NCI-H1436 (cell line): ENCODE results near the gene CNTNAP1.

Source experiments
- DNase-seq: peaks from one replicate; lab custom pipeline; 2025; lab: John Stamatoyannopoulos, UW

Gene CNTNAP1

DNA sequence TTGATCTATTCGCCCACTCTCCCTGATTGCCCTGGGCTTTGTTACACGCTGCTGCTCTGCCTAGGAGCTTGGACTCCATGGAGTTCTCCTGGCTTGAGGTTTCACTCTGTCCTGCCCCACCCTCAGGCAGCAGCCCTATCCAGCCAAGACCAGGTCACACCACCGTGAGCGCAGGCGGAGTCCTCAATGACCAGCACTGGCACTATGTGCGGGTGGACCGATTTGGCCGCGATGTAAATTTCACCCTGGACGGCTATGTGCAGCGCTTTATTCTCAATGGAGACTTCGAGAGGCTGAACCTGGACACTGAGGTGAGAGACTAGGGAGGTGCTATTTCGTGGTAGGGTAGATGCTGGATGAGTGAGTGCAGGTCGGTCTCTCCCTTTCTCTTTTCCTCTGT is 3.5 kb downstream of the CNTNAP1 start:
- no peak for DNase-seq

- DNase-seq: no peak
These were observed 4.3 kb downstream of the CNTNAP1 start for GRCh38 chr17:42686520-42687128.

DNA sequence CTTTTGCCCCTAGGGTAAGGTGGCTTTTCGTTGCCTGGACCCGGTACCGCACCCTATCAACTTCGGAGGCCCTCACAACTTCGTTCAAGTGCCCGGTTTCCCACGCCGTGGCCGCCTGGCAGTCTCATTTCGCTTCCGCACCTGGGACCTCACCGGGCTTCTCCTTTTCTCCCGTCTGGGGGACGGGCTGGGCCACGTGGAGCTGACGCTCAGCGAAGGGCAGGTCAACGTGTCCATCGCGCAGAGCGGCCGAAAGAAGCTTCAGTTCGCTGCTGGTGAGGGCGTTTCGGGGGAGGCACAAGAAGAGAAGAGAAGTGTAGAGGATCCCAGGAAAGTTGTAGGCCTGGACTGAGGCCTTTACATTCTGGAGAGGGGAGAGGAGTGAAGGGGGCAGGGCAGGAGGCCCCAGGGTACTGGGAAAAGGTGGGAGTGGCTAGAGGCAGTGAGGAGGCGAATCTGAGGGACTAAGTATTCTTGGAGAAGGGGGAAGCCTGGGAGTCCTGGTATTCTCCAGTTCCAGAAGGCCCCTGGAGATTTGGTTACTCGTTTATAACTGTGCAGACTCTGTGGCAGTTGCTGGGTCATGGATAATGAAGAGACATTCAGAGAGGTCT is 5.5 kb downstream of the CNTNAP1 start:
- DNase-seq: no peak

- no peak for DNase-seq
These were observed 8.3 kb downstream of the CNTNAP1 start for GRCh38 chr17:42690596-42690995.

- DNase-seq: no peak
These were observed 8.8 kb downstream of the CNTNAP1 start for GRCh38 chr17:42691021-42691545.

DNA sequence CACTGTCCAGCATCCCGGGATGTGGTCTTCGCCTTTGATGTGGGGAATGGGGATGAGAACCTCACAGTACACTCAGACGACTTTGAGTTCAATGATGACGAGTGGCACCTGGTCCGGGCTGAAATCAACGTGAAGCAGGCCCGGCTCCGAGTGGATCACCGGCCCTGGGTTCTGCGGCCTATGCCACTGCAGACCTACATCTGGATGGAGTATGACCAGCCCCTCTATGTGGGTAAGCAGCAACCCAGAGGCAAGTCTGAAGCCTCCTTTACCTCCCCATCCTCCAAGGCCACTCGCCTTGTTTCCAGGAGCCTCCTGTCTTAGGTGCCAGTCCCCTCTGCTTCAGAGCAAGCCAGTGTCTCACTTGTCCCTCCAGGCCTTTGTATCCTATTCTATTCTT is 10.2 kb downstream of the CNTNAP1 start:
- DNase-seq: no peak

DNA sequence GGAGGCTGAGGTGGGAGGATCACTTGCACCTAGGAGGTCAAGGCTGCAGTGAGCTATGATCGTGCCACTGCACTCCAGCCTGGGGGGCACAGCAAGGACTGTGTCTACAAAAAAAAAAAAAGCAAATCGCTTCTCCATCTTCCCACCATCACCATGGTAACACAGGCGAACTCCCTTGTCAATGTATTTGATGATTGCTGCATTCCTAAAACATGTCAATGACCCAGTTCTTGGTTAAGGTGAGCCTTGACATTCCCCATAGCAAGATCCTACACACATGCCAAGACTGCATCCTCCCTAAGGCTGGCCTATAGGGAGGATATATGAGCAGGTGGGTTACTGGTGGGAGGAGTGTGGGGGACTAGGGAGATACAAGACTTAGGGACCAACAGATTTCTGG is 12.2 kb downstream of the CNTNAP1 start:
- no peak for DNase-seq

GRCh38 chr17:42695500-42695899 is 13.2 kb downstream of the CNTNAP1 start:
- DNase-seq: no peak

GRCh38 chr17:42697108-42697811 is 14.9 kb downstream of the CNTNAP1 start:
- no peak for DNase-seq

DNA sequence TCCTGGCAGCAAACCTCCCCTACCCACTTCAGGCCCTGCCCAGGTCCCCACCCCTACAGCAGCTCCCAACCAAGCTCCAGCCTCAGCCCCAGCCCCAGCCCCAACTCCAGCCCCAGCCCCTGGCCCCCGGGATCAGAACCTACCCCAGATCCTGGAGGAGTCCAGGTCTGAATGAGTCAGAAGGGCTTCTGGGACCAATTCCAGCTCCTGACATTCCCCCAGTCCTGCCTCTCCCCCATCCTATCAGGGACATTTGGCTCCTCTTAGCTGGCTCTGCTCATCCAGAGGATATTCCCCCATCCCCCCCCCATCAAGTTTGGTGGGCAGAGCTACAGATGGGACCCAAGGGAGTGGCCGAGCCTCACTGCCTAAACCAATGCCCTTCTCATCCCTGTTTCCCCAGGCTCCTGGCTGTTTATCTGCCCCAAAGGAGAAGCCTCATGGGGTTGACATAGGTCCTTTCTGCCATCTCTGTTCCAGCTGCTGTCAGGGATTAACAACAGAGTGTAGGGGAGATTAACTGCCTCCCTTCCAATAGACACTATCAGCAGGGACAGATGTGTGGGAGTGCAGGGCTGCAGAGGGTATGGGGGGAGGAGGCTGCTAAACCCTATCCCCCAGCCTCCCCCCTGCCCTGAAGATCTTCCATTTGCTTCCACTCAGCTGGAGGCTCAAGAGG is 16.5 kb downstream of the CNTNAP1 start:
- no peak for DNase-seq

DNA sequence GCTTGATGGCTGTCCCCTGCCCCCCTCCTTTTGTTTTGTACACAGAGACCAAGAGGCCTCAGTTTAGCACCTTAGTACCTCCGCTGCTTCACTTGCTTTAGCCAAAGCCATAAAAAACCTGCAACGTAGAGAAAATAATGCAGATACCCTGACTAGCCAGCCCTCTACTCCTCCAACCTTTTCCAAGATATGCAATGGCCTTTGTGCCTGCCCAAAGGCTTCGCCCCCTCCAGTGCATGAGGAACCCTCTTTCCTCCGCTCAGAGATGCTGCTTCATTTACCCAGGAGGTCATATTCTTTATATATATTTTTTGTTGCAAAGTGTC is 17.0 kb downstream of the CNTNAP1 start:
- no peak for DNase-seq

DNA sequence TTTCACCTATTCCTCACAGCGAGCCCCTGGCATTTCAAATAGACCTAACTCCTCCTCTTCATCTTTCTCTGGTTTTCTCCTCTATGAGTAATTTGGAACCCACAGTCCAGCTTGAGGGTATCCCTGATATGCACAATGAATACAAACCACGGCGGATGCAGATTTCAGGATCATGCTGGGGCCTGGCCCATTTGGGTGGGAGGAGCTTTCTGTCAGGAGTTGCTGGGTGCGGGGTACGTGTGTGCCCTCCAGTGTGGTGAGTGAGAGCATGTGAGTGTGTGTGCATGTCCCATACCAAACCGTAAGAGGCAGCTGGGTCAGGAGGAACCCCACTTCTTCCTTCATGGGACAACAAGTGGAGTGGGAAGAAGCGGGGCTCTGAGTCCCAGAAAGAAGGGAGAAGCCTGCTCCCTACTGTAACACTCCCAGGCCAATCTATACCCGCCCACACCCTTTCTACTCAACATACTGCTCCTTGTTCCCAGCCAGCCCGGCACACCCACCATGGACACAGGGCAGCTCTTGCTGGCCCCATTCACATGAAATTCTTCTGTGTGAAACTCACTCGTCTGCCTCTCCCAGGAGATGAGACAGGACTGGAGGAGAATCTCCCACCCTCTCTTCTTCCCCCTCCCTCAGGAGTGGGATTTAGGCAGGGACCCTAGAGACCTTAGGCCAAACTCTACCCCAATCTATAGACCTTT is 18.4 kb downstream of the CNTNAP1 start:
- DNase-seq: no peak

DNA sequence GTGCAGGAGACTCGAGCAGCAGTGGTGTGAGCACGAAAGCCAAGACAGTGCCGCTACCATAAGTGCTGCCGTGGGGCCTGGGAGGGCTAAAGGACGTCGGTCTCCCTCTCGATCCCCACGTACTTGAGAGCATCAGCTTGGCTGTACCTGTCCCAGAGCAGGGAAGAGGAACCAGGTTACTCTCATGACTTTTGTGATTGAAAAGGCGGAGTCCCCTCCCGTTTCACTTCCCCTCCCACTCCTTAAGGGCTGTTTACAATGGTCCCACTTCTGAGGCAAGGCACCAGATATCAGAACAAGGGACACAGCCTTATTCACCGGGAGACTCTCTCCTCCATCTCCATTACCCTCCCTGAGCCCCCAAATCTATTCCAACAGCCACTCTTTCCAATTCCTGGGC is 20.1 kb downstream of the CNTNAP1 start:
- no peak for DNase-seq

- DNase-seq: no peak
These were observed 22.1 kb downstream of the CNTNAP1 start for GRCh38 chr17:42704490-42704836.

DNA sequence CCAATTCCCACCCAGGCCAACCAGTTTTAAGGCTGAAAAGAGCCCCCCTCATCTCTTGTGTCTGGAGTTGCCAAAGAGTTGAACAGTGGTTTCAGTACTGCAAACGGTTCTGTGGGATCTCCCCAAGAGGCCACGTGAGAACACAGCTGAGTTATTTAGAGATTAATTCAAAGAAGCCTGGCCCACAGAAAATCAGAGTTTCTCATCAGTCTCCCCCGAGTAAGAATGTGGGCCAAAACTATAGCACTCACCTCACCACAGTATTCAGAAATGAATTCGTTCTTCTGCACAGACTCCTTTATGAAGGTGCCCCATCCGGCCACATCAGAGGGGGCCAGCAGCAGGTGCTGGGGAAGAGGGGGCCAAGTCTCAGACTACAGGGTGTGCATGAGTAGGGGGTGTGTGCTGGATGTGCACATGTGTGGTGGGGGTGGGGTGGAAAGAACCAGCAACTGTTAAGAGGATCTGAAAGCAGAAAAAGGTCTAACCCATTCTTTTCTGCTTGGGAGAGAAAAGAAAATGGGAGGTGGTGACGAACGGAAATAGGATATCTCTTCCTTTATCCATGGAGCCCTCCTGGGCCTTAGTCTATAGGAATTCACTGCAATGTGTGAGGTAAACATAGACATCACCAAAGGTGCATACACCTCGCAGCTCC is 22.6 kb downstream of the CNTNAP1 start:
- no peak for DNase-seq

DNA sequence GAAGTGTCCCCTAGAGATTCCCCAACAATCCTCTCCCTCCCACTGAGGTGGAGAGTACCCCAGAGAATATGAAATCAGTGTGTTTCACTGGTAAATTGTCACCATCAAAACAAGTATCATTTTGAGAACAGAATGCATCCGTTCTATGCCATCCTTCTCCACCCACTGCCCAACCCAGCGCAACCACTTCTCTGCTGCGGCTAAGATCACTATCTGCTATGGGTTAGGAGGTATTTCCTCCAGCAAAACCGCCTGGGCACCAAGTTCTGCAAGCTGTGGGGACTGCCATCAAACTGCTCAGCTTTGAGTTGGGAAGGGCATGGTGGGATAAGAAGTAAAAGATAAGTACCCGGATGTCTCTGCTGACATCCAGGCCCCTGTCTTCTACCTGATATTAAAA is 24.4 kb downstream of the CNTNAP1 start:
- no peak for DNase-seq

DNA sequence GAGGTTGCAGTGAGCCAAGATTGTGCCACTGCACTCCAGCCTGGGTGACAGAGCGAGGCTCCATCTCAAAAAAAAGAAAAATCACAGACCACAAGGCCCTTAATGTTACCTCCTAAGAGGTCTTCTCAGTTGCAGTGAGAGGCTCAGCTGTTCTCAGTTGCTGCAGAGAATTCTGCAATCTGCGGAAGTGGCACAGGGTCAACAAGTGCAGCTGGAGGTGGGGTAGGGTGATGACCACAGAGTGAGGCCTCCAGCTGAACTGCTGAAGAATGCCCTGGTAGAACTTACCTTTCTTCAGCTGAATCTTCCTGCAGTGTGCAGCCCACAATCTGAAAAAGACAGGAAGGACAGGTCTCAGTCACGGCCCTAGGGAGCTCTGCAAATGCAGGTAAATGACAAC is 26.3 kb downstream of the CNTNAP1 start:
- no peak for DNase-seq

DNA sequence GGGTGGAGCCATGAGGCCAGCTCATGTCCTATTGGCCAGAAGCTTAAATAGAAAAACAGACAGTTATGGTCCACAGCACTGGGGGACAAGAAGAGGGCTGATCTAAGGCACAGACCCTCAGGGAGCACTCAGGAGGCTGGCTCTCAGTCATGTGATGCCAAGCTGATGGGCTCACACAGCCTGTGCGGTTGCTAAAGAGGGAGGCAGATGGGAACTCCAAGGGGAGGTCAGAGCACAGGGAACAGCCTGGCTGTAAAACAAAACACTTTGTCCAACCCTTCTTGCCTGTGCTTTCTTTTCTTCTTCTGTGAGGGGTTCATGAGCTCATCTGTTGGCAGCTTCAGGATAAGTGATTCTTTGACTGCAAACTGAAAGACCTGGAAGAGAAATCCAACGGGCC is 27.2 kb downstream of the CNTNAP1 start:
- no peak for DNase-seq

DNA sequence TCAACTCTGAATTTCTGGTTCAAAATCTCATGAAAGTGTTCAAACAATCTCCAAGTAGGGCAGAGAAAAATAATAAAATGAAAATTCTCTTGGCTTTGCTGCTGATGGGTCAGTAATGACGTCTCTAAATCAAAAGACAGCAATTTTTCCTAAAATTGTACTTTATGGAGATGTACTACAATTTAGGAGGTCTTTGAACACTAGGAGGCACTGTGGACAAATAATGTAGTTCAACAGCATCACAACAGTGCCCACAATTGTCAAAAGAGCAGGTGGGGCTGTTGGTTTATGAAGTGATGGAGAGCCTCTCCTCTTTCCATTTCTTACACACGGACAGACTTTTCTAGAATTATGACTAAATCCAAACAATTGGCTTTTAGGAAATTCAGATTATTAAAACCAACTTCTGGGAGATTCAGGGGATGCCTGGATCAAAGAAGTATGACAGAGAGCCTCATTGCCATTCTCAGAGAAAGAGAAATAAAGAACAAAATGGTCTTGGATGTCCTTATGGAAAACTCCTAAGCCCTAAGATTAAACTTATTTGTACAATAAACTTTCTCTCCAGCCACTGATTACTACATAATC is 38.8 kb downstream of the CNTNAP1 start:
- DNase-seq: peak; percentile 80

- DNase-seq: no peak
These were observed 41.3 kb downstream of the CNTNAP1 start for GRCh38 chr17:42723636-42724035.

DNA sequence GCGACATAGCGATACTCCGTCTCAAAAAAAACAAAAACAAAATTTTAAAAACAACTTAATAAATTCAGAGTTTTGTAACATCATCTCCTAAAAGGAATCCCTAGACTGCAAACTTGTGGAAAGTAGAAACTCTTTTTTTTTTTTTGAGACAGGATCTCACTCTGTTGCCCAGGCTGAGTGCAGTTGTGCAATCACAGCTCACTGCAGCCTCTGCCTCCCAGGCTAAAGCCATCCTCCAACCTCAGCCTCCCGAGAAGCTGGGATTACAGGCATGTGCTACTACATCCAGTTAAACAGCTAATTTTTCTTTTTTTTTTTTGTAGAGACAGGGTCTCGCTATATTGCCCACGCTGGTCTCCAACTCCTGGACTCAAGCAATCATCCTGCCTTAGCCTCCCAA is 42.8 kb downstream of the CNTNAP1 start:
- no peak for DNase-seq

GRCh38 chr17:42740699-42741098 is 58.4 kb downstream of the CNTNAP1 start:
- no peak for DNase-seq
